Skeletal muscle tissue (tissue), 4 donors: ENCODE data around the gene FNDC4. TPM values are rescaled to one million over a fixed set of nuclear protein-coding genes. Genes with fewer than 3 reads are reported as not detected.

Experiments used
- H3K27ac ChIP-seq: one replicate; pipeline ENCODE4 v1.7.0; 2013; ENCODE audit warnings: mild to moderate bottlenecking, low read depth, low read length, inconsistent platforms
- H3K27me3 ChIP-seq, 3 donors: one replicate each; pipeline ENCODE4 v1.7.0; 2013; ENCODE audit warnings: low read length in 3 of 3; ENCODE audit not compliant: control insufficient read depth in 3 of 3, insufficient read depth in 3 of 3
- H3K36me3 ChIP-seq, 3 donors: one replicate each; pipeline ENCODE4 v1.7.0; 2013; ENCODE audit warnings: low read length in 3 of 3; ENCODE audit not compliant: control insufficient read depth in 3 of 3, insufficient read depth in 3 of 3
- H3K4me1 ChIP-seq, 3 donors: one replicate each; pipeline ENCODE4 v1.7.0; 2013; ENCODE audit warnings: low read length in 3 of 3, mild to moderate bottlenecking in 3 of 3; ENCODE audit not compliant: control insufficient read depth in 3 of 3, insufficient read depth in 3 of 3
- H3K4me3 ChIP-seq, 3 donors: one replicate each; pipeline ENCODE4 v1.7.0; 2013; ENCODE audit warnings: low read length in 3 of 3
- H3K9ac ChIP-seq, 3 donors: one replicate each; pipeline ENCODE4 v1.7.0; 2013; ENCODE audit warnings: low read length in 3 of 3, mild to moderate bottlenecking in 3 of 3, moderate library complexity in 2 of 3, low read depth in 1 of 3
- H3K9me3 ChIP-seq, 3 donors: one replicate each; pipeline ENCODE4 v1.7.0; 2013; ENCODE audit warnings: low read length in 3 of 3; ENCODE audit not compliant: control insufficient read depth in 3 of 3
- total RNA-seq: library from RNA; depleted of rRNA; stranded (reverse); fragments of >200 nt; gene quantifications from one replicate; pipeline ENCODE4 v1.2.3, GENCODE V29; 2014
- donor health status: Osteomylitis.

FNDC4 gene
- total RNA-seq, 1 donor from 2014 or later: 5.2 TPM

- Histone ChIP-seq H3K4me1 (no peaks in the 10 kb centered on the region), H3K27me3 (peaks cover 0 to 3% (median 0%) of the 10 kb centered on the region in 3 donors), H3K9ac (no peak overlapping the region), H3K27ac (no peak overlapping the region), H3K4me3 (no peak overlapping the region), H3K36me3 (no peaks in the 10 kb centered on the region), H3K9me3 (no peaks in the 10 kb centered on the region)
These were observed 23.2 kb upstream of the FNDC4 start for GRCh38 chr2:27518113-27518781.

- H3K9ac ChIP-seq: no peak overlapping the region
- H3K9me3 ChIP-seq: no peaks in the 10 kb centered on the region
- H3K4me1 ChIP-seq: no peaks in the 10 kb centered on the region
- no peaks in the 10 kb centered on the region for H3K27me3 ChIP-seq
- H3K4me3 ChIP-seq: no peak overlapping the region
- H3K36me3 ChIP-seq: no peaks in the 10 kb centered on the region
- no peak overlapping the region for H3K27ac ChIP-seq
These were observed 14.3 kb upstream of the FNDC4 start for GRCh38 chr2:27509326-27509725.

GRCh38 chr2:27507293-27507692 lies 12.3 kb upstream of the FNDC4 start:
- Histone ChIP-seq H3K4me1 (no peaks in the 10 kb centered on the region), H3K36me3 (no peaks in the 10 kb centered on the region), H3K27ac (no peak overlapping the region), H3K9ac (no peak overlapping the region), H3K27me3 (no peaks in the 10 kb centered on the region), H3K4me3 (no peak overlapping the region), H3K9me3 (no peaks in the 10 kb centered on the region)

GRCh38 chr2:27506587-27506986 lies 11.6 kb upstream of the FNDC4 start:
- Histone ChIP-seq H3K36me3 (no peaks in the 10 kb centered on the region), H3K27me3 (no peaks in the 10 kb centered on the region), H3K9ac (no peak overlapping the region), H3K27ac (no peak overlapping the region), H3K4me3 (no peak overlapping the region), H3K4me1 (no peaks in the 10 kb centered on the region), H3K9me3 (no peaks in the 10 kb centered on the region)

GRCh38 chr2:27502142-27502541 lies 7.1 kb upstream of the FNDC4 start:
- Histone ChIP-seq H3K27me3 (peaks cover 3 to 4% (median 3%) of the 10 kb centered on the region in 3 donors), H3K9ac (no peak overlapping the region), H3K9me3 (no peaks in the 10 kb centered on the region), H3K36me3 (no peaks in the 10 kb centered on the region), H3K4me1 (no peaks in the 10 kb centered on the region), H3K27ac (no peak overlapping the region), H3K4me3 (no peak overlapping the region)

- Histone ChIP-seq H3K9ac (no peak overlapping the region), H3K9me3 (no peaks in the 10 kb centered on the region), H3K27me3 (peaks cover 11 to 14% (median 12%) of the 10 kb centered on the region in 3 donors), H3K27ac (no peak overlapping the region), H3K36me3 (no peaks in the 10 kb centered on the region), H3K4me1 (peaks cover 0 to 4% (median 0%) of the 10 kb centered on the region in 3 donors), H3K4me3 (no peak overlapping the region)
These were observed 6.0 kb upstream of the FNDC4 start for GRCh38 chr2:27501042-27501441.

GRCh38 chr2:27498975-27499374 lies 4.0 kb upstream of the FNDC4 start:
- H3K36me3 ChIP-seq: no peaks in the 10 kb centered on the region

GRCh38 chr2:27497288-27497627 lies 2.3 kb upstream of the FNDC4 start:
- no peaks in the 10 kb centered on the region for H3K36me3 ChIP-seq
- H3K9ac ChIP-seq: no peak overlapping the region
- H3K4me3 ChIP-seq: no peak overlapping the region
- peaks cover 4 to 13% (median 13%) of the 10 kb centered on the region in 3 donors for H3K4me1 ChIP-seq
- no peaks in the 10 kb centered on the region for H3K9me3 ChIP-seq
- no peak overlapping the region for H3K27ac ChIP-seq
- H3K27me3 ChIP-seq: peaks cover 11 to 26% (median 23%) of the 10 kb centered on the region in 3 donors

More at GRCh38 chr2:27498975-27499374, 4.0 kb upstream of the FNDC4 start:
- H3K4me3 ChIP-seq: no peak overlapping the region
- peaks cover 11 to 23% (median 22%) of the 10 kb centered on the region in 3 donors for H3K27me3 ChIP-seq
- H3K9me3 ChIP-seq: no peaks in the 10 kb centered on the region
- H3K4me1 ChIP-seq: peaks cover 4 to 13% (median 11%) of the 10 kb centered on the region in 3 donors
- H3K9ac ChIP-seq: no peak overlapping the region
- H3K27ac ChIP-seq: no peak overlapping the region

- Histone ChIP-seq H3K9ac (no peak within 1 kb of the TSS), H3K4me3 (no peak within 1 kb of the TSS), H3K27me3 (peaks cover 11 to 26% (median 23%) of the 10 kb centered on the region in 3 donors)
These were observed 1.6 kb upstream of the FNDC4 start, which contains the start of gene GCKR for GRCh38 chr2:27496357-27497287. GCKR (plus strand) TSS chr2:27496839; CDS start chr2:27496905, 66 bp downstream.

GRCh38 chr2:27495840-27496356 lies 898 bp upstream of the FNDC4 start:
- H3K27me3 ChIP-seq: peaks cover 11 to 26% (median 23%) of the 10 kb centered on the region in 3 donors
- no peak overlapping the region for H3K9ac ChIP-seq
- H3K4me3 ChIP-seq: no peak overlapping the region
- no peak overlapping the region for H3K27ac ChIP-seq
- no peaks in the 10 kb centered on the region for H3K36me3 ChIP-seq
- peaks cover 4 to 13% (median 13%) of the 10 kb centered on the region in 3 donors for H3K4me1 ChIP-seq
- no peaks in the 10 kb centered on the region for H3K9me3 ChIP-seq

More at GRCh38 chr2:27496357-27497287, 1.6 kb upstream of the FNDC4 start, which contains the start of gene GCKR:
- no peaks in the 10 kb centered on the region for H3K9me3 ChIP-seq
- no peak within 1 kb of the TSS for H3K27ac ChIP-seq
- peaks cover 4 to 13% (median 13%) of the 10 kb centered on the region in 3 donors for H3K4me1 ChIP-seq
- no peaks in the 10 kb centered on the region for H3K36me3 ChIP-seq
